Gastroesophageal sphincter (tissue), 4 donors: ENCODE results near the gene VPS33B. TPM values are rescaled to one million over a fixed set of nuclear protein-coding genes. Genes with fewer than 3 reads are reported as not detected.

Source experiments
- ATAC-seq: fragments of 150-250 bp; one replicate; pipeline ENCODE4 v1.9.1; 2016; ENCODE audit warnings: mild to moderate bottlenecking, moderate library complexity
- H3K27ac ChIP-seq, 4 donors: fragments of 200-600 bp; sonication (generic) in 3 of 4; 1 replicate in 3 of 4; 2 replicates in 1 of 4; pipeline ENCODE4 v1.5.1; 2016 to 2019
- H3K27me3 ChIP-seq: fragments of 200-600 bp; sonication (generic); one replicate; pipeline ENCODE4 v1.5.1; 2019
- H3K36me3 ChIP-seq, 2 donors: fragments of 200-600 bp; sonication (generic); one replicate each; pipeline ENCODE4 v1.5.1; 2019; ENCODE audit warnings: control low read depth in 1 of 2
- H3K4me1 ChIP-seq, 3 donors: fragments of 200-600 bp; sonication (generic); 1 replicate in 2 of 3; 2 replicates in 1 of 3; pipeline ENCODE4 v1.5.1; 2016 to 2019; ENCODE audit warnings: control low read depth in 2 of 3
- H3K4me3 ChIP-seq, 2 donors: fragments of 200-600 bp; sonication (generic); one replicate each; pipeline ENCODE4 v1.5.1; 2019; ENCODE audit warnings: mild to moderate bottlenecking in 1 of 2, moderate library complexity in 1 of 2
- H3K9me3 ChIP-seq, 3 donors: fragments of 200-600 bp; sonication (generic); one replicate each; pipeline ENCODE4 v1.5.1; 2017 to 2019; ENCODE audit warnings: control low read depth in 2 of 3
- CTCF ChIP-seq, 4 experiments: fragments of 200-600 bp in 2 of 4; fragments of 450-650 bp in 2 of 4; sonication (generic) in 1 of 4; IDR thresholded peaks; one replicate each; pipeline ENCODE4 v1.5.1; 2017 to 2019; ENCODE audit warnings: antibody characterized with exemption in 4 of 4, mild to moderate bottlenecking in 2 of 4, moderate library complexity in 2 of 4
- EP300 ChIP-seq: sonication (generic); formaldehyde crosslinking; IDR thresholded peaks from one replicate; pipeline ENCODE4 v1.6.1; 2017; ENCODE audit warnings: antibody characterized with exemption, mild to moderate bottlenecking
- POLR2A ChIP-seq, 2 donors: fragments of 450-650 bp; IDR thresholded peaks; one replicate each; pipeline ENCODE4 v1.6.1; 2017; ENCODE audit warnings: antibody characterized with exemption in 2 of 2, mild to moderate bottlenecking in 2 of 2, moderate library complexity in 1 of 2
- POLR2AphosphoS5 ChIP-seq: sonication (generic); formaldehyde crosslinking; IDR thresholded peaks from one replicate; pipeline ENCODE4 v1.6.1; 2017; ENCODE audit warnings: antibody characterized with exemption
- WGBS, 2 donors: methylation state at CpG; one replicate each; pipeline ENCODE4 v1.1.5; 2018; ENCODE audit warnings: low coverage in 1 of 2; 5-methylcytosine and 5-hydroxymethylcytosine counted together
- total RNA-seq, 4 donors: library from RNA; depleted of rRNA; stranded (reverse); fragments of >200 nt; gene quantifications; one replicate each; pipeline ENCODE4 v1.1.0, GENCODE V29; 2016

Gene VPS33B
- total RNA-seq, 4 donors from 2014 or later, result 7.8 to 12.8 (median 10.1) TPM

GRCh38 chr15:91039996-91040395 is 17.6 kb upstream of the VPS33B start:
- no peak overlapping the region for H3K4me3 ChIP-seq
- H3K27ac ChIP-seq, result no peak overlapping the region
- TF ChIP-seq POLR2A (IDR thresholded peaks at IDR 0.05) (no peak), EP300 (no peak), CTCF (IDR thresholded peaks at IDR 0.05) (no peak)
- H3K9me3 ChIP-seq, result no peaks in the 10 kb centered on the region
- ATAC-seq, result no peak
- H3K27me3 ChIP-seq, result peaks cover 34% of the 10 kb centered on the region
- no CpG with 5 or more reads among the region's 3 CpGs for WGBS, 2 donors
- no peaks in the 10 kb centered on the region for H3K36me3 ChIP-seq
- H3K4me1 ChIP-seq, result no peaks in the 10 kb centered on the region

GRCh38 chr15:91032919-91033803 is 10.8 kb upstream of the VPS33B start:
- no peaks in the 10 kb centered on the region for H3K9me3 ChIP-seq
- no peak overlapping the region for H3K4me3 ChIP-seq
- H3K27me3 ChIP-seq, result peaks cover 28% of the 10 kb centered on the region
- no peak for ATAC-seq
- no peak overlapping the region for H3K27ac ChIP-seq
- TF ChIP-seq POLR2AphosphoS5, result no peak
- TF ChIP-seq CTCF (IDR thresholded peaks at IDR 0.05), result peak in 2 of 4 experiments; percentile 25 to 57
- no peaks in the 10 kb centered on the region for H3K36me3 ChIP-seq
- H3K4me1 ChIP-seq, result no peaks in the 10 kb centered on the region
- whole genome bisulfite sequencing, 2 donors, result 90% methylated on average over 2 of the region's 12 CpGs; no CpG with 5 or more reads in 1 of the 2 donors

GRCh38 chr15:91031796-91032195 is 9.4 kb upstream of the VPS33B start:
- peaks cover 24% of the 10 kb centered on the region for H3K27me3 ChIP-seq
- no peak for TF ChIP-seq POLR2AphosphoS5
- no peak for TF ChIP-seq CTCF (IDR thresholded peaks at IDR 0.05)
- no peak for TF ChIP-seq POLR2A (IDR thresholded peaks at IDR 0.05)
- no peak for TF ChIP-seq EP300
- ATAC-seq, result no peak
- 73% methylated on average over 9 of the region's 10 CpGs; no CpG with 5 or more reads in 1 of the 2 donors for whole genome bisulfite sequencing, 2 donors
- H3K36me3 ChIP-seq, result no peaks in the 10 kb centered on the region
- H3K9me3 ChIP-seq, result no peaks in the 10 kb centered on the region
- no peak overlapping the region for H3K4me3 ChIP-seq
- no peaks in the 10 kb centered on the region for H3K4me1 ChIP-seq
- H3K27ac ChIP-seq, result no peak overlapping the region

GRCh38 chr15:91027677-91028076 is 5.3 kb upstream of the VPS33B start:
- Histone ChIP-seq H3K27me3 (no peaks in the 10 kb centered on the region), H3K9me3 (no peaks in the 10 kb centered on the region), H3K36me3 (no peaks in the 10 kb centered on the region), H3K27ac (no peak overlapping the region), H3K4me1 (peaks cover 0 to 5% (median 0%) of the 10 kb centered on the region in 3 donors), H3K4me3 (no peak overlapping the region)
- TF ChIP-seq POLR2AphosphoS5, result no peak
- 78 to 80% methylated on average over 1 of the region's 1 CpG for WGBS, 2 donors
- no peak for ATAC-seq

GRCh38 chr15:91023720-91024119 is 1.3 kb upstream of the VPS33B start:
- no peak for ATAC-seq
- Histone ChIP-seq H3K27ac (no peak overlapping the region), H3K4me3 (no peak overlapping the region), H3K4me1 (peaks cover 0 to 27% (median 11%) of the 10 kb centered on the region in 3 donors), H3K27me3 (no peaks in the 10 kb centered on the region), H3K9me3 (no peaks in the 10 kb centered on the region), H3K36me3 (no peaks in the 10 kb centered on the region)
- no peak for TF ChIP-seq POLR2AphosphoS5
- no peak for TF ChIP-seq EP300
- no peak for TF ChIP-seq CTCF (IDR thresholded peaks at IDR 0.05)
- TF ChIP-seq POLR2A (IDR thresholded peaks at IDR 0.05), result no peak
- WGBS, 2 donors, result 86 to 100% methylated on average over 2 to 6 of the region's 7 CpGs
